Stimulated activated CD8-positive, alpha-beta memory T cell treated with anti-CD3 and anti-CD28 coated beads, Interleukin-2, amount 100 ng/mL, for 1 hour (primary cell): ENCODE measurements around the gene IKBKE.
A peak's percentile ranks its signal among the peaks of the same experiment; 100 is the strongest.

ENCODE experiments used
- DNase-seq, 2 donors: peaks; one replicate each; pipeline ENCODE4 v3.0.0-alpha.2; 2020; ENCODE audit warnings: low read depth in 2 of 2

The IKBKE gene

DNA sequence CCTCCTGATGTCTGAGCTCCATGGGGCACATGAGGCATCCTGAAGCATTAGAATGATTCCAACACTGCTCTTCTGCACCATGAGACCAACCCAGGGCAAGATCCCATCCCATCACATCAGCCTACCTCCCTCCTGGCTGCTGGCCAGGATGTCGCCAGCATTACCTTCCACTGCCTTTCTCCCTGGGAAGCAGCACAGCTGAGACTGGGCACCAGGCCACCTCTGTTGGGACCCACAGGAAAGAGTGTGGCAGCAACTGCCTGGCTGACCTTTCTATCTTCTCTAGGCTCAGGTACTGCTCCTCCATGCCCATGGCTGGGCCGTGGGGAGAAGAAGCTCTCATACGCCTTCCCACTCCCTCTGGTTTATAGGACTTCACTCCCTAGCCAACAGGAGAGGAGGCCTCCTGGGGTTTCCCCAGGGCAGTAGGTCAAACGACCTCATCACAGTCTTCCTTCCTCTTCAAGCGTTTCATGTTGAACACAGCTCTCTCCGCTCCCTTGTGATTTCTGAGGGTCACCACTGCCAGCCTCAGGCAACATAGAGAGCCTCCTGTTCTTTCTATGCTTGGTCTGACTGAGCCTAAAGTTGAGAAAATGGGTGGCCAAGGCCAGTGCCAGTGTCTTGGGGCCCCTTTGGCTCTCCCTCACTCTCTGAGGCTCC is 26.0 kb downstream of the IKBKE start:
- no peak for DNase-seq

DNA sequence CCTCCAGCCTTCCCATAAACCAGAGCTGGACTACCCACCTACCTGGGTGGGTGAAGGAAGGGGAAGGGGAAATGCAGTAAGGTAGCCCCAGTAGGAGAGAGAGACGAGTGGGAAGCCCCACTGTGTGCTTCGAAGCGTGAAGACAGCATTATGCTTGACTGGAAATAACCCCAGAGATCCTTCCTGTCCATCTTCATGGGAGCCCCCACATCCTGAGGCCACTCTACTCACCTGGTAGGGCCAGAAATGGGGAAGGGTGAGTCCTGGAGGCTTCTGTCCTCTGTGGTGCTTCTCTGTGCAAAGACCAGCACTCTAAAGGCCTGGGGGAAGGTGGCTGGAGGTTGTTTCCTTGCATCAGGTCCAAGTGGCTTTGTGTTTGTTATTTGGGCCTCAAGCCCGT is 27.1 kb downstream of the IKBKE start:
- DNase-seq, result no peak

DNA sequence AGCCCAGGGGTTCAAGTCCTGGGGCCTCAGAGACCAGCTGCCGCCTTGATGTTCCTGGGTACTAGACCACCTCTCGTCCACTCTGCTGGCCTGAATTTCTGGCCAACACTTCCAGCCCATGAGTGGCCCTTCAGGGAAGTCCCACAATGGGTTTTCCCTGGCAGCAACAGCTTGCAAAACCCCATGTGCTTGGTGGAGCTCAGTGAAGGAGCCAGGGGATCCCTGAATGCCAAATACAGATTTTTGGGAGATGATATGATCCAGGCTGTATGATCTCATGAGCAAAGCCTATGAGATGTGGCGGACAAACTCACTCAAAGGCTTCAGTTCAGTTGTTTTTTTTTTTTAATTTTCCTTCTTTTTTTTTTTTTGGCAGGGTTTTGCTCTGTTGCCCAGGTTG is 27.5 kb downstream of the IKBKE start:
- no peak for DNase-seq

DNA sequence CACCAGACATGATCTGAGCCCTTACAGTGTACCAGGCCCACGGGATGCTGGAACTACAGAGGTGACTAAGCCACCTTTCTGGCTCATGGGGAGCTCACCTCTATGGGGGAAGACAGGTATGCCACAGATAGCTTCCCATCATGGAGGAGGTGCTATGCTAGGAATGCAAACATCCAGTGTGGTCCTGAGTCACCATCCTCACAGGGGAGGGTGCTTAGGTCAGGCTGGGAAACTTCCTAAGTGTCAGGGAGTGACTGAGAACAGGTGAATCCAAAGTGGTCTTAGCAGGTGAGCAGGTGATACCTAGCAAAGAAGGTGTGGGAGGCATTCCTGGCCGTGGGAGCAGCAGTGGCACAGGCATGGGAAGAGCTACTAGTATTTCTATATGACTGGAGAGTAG is 28.4 kb downstream of the IKBKE start:
- DNase-seq, result no peak

DNA sequence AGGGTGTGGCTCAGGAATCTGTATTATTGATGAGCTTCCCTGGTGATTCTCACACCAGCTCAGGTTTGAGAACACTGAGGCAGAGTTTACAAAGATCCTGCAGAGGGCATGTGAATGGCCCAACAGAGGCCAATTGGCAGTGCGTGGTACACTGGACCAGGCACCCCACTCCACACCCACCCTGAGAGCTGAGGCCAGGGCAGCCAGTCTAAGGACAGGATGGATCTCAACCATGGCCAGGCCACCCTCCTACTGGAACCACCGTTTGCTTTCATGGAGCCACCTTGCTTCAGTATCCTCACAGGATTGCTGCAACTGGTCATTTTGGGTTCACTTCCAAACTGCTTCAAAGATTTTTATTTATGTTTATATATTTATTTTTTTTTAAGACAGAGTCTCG is 29.8 kb downstream of the IKBKE start:
- no peak for DNase-seq

DNA sequence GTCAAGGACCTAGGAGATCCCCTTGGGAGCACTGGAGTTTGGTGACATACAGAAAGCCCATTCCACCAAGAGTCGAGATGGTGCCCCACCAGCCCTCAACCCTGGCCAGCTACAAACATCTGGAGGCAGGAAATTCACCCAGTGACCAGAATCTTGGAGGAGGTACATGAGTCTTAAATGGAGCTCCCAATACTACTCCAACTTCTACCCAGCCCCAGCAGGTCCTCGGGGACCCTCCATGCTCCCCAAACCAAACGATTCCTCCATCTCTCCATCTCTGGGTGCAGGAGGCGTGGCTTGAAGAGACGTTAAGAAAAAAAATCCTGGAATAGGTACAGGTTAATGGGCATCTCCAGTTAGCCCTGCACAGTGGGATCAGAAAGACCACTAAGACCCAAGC is 31.6 kb downstream of the IKBKE start:
- no peak for DNase-seq

DNA sequence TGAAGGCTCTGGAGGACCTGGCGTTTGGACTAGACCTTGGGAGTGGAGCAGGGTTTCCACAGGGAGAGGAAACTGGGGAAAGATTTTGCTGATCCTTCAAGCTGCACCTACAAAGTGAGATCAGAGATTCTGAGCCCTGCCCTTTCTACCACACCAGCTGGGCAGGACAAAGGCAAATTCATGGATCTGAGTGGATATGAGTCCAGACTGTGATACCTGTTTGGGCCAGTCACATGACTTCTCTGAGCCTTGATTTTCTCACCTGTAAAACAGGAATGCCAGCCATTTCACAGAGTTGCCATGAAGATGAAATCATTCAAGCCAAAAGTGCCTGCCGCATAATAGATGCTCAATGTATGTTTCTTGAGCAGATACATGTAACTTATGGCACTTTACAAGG is 32.1 kb downstream of the IKBKE start:
- no peak for DNase-seq

DNA sequence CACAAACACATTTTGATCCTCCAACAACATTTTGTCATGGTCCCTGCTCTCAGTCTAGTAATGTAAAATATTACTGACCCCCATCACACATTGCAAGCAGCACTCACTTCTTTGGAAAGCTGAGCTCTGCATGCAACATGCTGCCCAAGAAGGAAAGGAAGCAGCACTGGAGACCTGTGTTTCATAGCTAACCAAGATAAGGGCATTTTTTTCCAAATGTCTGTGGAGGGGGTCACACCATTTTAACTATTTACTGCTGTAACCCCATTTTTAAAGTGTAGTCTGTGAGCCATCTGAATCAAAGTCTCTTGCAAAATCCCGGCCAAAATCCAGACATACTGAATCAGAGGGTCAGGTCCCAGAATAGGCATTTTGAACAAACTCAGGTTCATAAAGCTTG is 32.5 kb downstream of the IKBKE start:
- DNase-seq, result no peak

DNA sequence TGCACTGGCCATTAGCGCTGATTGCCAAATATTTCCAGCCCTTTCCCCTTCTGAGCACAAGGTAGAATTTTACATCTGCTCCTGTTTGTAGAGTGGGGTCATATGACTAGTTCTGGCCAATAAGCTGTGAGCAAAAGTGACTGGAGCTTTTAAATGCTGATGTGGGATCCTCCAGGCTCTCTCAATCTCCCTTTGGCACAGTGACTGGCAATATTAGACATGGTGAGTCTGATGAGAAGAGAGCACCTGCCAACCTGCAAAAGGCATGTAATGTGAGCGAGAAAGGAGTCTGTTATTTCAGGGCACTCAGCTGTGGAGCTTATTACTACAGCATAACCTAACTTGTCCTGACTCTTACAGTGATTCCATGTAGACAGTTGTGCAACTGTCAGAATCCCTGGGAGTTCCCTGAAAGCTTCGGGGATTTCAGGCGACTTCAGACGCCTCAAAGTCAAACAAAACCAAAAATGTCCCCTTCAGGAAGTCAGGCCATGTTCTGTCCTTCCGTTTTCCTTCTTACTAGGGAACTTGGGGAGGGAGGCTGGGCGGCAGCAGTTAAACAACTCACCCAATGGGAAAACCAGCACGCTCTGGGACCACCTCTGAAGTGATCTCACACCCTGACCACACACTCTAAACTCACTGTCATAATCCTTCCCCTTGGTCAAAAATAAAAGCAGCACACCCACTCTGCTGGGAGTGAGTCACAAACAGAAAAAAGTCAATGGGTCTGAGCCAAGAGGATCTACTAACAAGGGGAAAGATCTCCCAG is 33.5 kb downstream of the IKBKE start:
- DNase-seq, result peak in 1 of 2 donors; percentile 2

DNA sequence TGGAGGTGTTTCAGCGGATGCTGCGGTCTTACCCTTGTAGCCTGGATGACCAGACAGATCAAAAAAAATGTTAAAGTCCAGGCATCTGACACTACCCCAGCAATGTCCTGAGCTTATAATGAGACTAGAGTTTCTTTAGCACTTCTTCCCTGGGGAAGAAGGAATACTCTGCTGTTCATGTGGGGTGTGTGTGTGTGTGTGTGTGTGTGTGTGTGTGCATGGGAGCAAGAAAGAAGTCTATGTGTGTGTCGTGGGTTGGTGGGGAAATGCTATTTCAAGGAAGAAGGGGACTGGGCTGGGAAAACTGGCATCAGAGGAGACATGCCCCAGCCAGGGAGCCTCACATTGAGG is 34.1 kb downstream of the IKBKE start:
- DNase-seq, result no peak

DNA sequence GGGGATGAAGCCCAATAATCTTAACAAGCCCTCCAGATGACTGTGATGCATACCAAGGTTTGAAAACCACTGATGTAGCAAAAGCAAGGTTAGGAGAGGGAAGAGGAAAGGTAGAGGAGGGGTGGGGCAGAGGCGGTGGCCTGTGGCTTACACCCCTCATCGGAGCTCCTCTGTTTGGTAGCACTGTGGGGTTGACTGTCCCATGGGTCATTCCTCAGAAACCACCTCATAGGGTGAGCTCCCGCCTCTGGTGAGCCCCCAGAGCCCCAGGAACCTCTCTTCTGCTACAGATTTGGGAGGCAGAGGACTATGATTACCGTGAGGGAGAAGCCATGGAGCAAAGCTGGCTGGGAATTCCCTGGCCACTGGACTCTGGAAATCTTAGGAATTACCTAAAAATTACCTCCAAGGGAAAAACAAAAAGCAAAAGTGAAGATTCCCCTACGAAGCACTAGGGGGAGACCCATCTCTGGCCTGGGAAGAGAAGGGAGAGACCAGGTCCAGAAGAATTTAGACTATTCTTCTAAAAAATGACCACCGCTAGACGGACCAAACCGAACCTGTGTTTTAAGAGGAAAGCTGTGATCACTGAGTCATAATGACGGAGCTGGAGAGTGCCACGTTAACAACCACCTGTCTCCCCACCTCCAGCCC is 35.6 kb downstream of the IKBKE start:
- no peak for DNase-seq

DNA sequence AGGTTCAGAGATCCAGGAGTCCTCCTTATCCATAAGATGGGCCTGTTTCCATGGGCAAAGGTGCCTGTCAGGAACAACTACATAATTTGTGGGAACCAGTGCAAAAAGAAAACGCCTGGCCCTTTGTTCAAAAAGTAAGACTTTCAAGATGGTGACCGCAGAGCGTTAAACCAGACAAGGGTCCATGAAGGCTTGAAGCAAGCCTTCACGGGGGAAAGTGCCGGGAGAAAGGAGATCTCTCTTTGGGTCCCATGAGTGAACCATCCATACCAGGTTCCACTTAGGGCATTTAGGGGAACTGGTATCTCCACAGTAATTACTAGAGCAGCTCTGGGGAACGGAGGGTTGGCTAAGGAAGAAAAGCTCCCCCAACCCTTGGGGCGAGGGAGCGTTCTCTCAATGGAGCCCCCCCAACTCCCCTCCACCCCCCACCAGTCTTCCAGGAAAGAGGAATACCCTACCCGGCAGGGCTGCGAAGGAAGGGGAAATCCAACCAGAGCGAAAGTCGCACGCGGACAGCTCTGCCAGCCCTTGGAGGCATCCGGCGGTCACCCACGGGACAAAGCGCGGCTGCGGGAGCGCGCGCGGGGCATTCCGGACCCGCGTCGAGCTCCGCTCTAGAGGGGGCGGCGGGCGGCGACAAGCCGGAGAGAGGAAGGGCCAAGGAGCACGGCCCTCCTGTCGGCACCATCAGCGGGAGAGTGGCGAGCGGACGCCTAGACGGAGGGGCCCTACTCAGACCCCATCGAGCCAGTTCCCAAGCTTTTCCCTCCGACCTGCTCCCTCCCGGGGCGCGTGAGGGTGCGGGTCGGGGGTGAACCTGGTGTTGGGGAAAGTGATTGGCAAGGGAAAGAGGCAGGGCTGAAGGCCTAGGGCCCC is 36.4 kb downstream of the IKBKE start:
- no peak for DNase-seq

DNA sequence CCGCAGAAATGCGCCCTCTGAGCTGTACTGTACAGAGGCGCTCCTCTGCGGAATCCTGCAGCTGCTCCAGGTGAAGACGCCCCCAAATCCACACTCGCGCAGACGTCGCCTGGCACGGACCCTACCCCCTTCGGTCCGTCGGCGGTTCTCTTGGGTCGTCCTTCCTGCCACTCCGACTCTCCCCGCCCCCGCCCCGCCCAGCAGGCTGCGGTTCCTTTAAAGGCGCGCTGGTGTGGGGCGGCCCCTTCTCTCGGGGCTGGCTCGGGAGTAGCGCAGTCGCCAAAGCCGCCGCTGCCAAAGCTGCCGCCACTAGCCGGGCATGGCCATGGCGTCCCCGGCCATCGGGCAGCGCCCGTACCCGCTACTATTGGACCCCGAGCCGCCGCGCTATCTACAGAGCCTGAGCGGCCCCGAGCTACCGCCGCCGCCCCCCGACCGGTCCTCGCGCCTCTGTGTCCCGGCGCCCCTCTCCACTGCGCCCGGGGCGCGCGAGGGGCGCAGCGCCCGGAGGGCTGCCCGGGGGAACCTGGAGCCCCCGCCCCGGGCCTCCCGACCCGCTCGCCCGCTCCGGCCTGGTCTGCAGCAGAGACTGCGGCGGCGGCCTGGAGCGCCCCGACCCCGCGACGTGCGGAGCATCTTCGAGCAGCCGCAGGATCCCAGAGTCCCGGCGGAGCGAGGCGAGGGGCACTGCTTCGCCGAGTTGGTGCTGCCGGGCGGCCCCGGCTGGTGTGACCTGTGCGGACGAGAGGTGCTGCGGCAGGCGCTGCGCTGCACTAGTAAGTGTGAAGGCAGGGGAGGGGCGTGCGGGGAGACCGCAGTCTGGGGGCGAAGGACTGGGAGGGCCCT is 37.2 kb downstream of the IKBKE start, which contains the start of gene RASSF5:
RASSF5 (plus strand) TSS at position 248 of the 846 bp plus-strand sequence; CDS start at position 320, 72 bp downstream.
- DNase-seq, result peak; percentile 62 to 67

DNA sequence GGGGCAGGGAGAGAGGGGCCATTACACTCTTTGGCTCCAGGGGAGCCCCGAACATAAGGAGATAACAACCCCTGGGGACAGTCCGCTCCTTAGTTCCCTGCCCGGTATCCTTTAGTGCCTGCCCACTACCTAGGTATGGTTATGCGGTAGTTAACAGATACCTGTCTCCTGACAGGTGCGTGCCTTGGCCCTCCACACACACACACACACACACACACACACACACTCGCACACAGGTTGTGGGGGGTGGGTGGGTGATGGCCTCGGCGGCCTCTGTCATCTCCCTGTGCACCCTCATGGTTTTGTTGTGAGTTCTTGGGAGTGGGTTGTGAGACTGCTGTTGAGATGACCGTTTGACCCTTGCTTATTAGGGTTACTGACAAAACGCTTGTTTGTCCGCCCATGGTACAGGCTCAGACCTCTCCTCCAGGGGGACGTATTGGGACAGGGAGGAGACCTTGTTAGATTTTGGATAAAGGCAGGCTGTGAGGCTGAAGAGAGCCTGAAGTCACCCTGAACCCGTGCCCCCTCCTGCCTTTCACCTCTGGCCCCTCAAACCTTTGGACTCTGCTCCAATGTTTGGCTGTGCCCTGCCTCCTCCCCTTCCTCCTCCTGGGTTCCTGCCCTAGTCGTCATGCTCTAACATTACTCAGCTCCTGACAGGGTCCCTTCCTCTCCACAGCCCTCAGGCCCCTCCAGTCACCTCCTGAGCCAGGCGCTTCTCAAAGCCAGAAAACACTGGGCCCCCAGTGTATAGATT is 38.0 kb downstream of the IKBKE start:
- DNase-seq, result no peak

DNA sequence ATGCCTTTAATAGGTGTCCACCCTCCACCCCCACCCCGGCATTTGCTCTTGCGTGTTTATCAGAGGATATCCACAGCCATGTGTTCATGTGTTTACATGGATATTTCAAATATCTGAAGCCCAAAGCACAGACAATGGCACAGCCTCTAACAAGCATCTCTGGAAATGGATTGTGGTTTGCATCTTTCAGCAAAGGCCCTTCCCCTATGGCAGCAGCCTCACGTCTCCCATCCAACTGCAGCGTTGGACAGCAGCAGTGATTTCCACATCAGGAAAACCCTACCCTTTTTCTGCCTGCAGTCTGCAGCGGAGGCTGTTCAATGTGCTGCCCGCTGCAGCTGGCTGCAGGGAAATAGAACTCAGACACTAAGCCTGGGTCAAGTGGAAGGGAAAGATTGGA is 38.7 kb downstream of the IKBKE start:
- no peak for DNase-seq

DNA sequence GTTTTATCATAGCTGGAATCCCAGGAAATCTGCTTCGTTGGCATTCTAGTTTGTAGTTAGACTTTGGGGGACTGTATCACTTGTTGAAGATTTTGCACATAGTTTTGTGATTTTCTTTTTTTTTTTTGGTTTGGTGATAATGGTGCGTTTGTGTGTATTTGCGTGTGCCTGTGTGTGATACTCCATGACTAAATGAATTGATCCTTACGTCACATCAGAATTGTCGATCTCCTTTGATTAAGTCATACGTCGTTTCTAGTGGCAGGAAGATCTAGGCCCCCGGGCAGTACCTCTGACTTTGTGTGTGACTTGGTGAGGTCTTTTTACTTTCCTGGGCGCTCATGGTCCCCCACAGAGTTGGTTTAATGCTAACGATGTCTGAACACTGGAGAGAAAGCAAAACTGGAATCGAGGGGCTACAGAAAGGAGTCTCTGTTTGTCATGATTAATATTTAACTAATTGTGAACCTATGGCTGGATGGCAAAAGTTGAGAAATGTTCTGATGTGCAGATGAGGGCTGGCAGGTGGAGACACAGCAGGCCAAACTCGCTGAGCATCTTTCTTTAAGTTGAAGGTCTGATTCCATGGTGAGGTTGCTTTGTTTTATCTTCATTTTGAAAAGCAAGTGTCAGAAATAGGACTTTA is 39.5 kb downstream of the IKBKE start:
- no peak for DNase-seq

DNA sequence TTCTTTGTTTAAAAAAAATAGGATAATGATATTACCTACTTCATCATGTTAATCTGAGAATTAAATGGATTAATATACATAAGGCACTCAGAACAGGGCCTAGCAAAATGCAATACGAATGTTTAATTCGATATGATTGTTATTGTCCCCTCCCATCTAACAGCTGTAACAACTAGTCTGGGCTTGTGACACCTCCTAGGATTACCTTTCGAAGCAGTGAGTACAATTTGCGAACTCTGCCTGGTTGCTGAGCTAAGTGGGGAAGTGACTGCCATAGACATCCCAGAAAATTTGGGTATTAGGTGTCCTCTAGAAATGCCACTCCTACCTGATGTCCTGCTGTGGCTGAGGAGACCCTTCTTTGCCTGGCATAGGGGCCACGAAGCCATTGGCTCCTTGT is 40.1 kb downstream of the IKBKE start:
- DNase-seq, result no peak

DNA sequence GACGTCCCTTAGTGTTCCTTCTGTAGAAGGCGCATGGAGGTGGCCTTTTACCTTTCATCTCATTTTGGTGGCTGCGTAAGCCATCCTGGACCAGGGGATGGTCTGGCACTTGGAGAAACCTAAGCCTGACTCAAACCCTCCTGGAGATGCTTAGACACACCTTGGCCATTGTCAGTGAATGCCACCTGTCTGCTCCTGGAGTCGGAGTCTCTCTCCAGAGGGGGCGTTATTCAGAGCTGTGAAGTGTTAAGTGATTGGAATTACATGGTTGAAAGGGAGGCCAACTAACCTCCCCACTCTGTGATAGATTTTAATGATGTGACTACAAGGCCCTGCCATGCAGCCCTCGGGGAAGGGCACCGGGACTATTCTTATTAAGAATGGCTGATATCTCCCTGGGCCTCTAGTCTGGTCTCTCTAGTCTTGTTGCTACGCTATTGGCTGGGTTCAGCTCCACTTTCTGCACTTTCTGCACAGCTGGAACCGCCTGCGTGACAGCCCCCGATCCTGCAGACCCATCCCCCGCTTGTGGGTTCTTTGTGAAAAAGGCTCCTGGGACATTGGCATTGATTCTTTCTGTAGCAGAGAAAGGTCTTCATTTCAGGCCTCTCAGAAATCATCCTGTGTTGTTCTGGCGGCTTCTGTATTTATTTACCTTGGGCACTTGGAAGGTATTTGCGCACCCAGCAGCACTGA is 41.2 kb downstream of the IKBKE start:
- no peak for DNase-seq
